ENCODE results near the gene ELL2. TPM values are rescaled to one million over a fixed set of nuclear protein-coding genes. Genes with fewer than 3 reads are reported as not detected.

Gene ELL2
- total RNA-seq, 1 experiment from 2014 or later, result 27.5 TPM

- no CpG with 5 or more reads among the region's 1 CpG for WGBS (ENCODE audit: extremely low coverage, insufficient read length, low lambda C conversion rate)
- Histone ChIP-seq H3K4ac (ENCODE audit: low read depth, low read length) (no peak overlapping the region), H3K18ac (ENCODE audit: insufficient read length, low read depth, low read length) (no peak overlapping the region), H4K8ac (replicated peaks; ENCODE audit: insufficient read length, low read depth, low read length) (no peak overlapping the region), H2BK120ac (ENCODE audit: low read depth, low read length, poor library complexity, severe bottlenecking) (no peak overlapping the region), H2AFZ (ENCODE audit: low read length) (no peak overlapping the region), H2BK12ac (ENCODE audit: insufficient read length, low read depth, low read length) (no peak overlapping the region), H2BK20ac (ENCODE audit: low read depth, low read length, poor library complexity, severe bottlenecking) (no peak overlapping the region), H2BK15ac (ENCODE audit: low read depth, low read length) (no peak overlapping the region), H3K56ac (ENCODE audit: insufficient read length, low read depth, low read length) (no peak overlapping the region), H3K9ac (ENCODE audit: extremely low read depth, insufficient read length, low read length) (no peak overlapping the region), H3K23me2 (ENCODE audit: insufficient read length, low read depth, low read length, poor library complexity, severe bottlenecking) (no peaks in the 10 kb centered on the region), H3K27ac (ENCODE audit: insufficient read length, low read depth, low read length) (no peak overlapping the region), H3K27me3 (ENCODE audit: insufficient read depth, low read length) (no peaks in the 10 kb centered on the region), H2AK5ac (ENCODE audit: insufficient read length, low read length) (no peak overlapping the region), H3K4me1 (ENCODE audit: insufficient read depth, low read length) (no peaks in the 10 kb centered on the region; the same call in 1 of the 2 replicates), H3K79me2 (ENCODE audit: insufficient read depth, low read length) (no peaks in the 10 kb centered on the region), H3K9me3 (ENCODE audit: control insufficient read depth, low read depth, low read length) (no peaks in the 10 kb centered on the region), H3K14ac (ENCODE audit: insufficient read depth, low read length) (no peak overlapping the region), H4K91ac (ENCODE audit: insufficient read length, low read depth, low read length) (no peak overlapping the region), H3K23ac (ENCODE audit: insufficient read length, low read depth, low read length) (no peak overlapping the region), H3T11ph (ENCODE audit: low read length) (no peak overlapping the region), H4K20me1 (ENCODE audit: control insufficient read depth, insufficient read depth, insufficient read length) (no peaks in the 10 kb centered on the region), H3K4me2 (ENCODE audit: insufficient read depth, insufficient read length, low read length) (no peak overlapping the region), H3K79me1 (ENCODE audit: insufficient read depth, low read depth, low read length, poor library complexity, severe bottlenecking) (no peaks in the 10 kb centered on the region), H4K5ac (ENCODE audit: insufficient read length, low read depth, low read length) (no peak overlapping the region), H2BK5ac (ENCODE audit: insufficient read length, low read length) (no peak overlapping the region)
- H3K27ac Mint-ChIP-seq, result peak overlapping the region in 1 of 3 experiments; percentile 79; a peak in 1 of 7 replicates
- H3K36me3 Mint-ChIP-seq (ENCODE audit: insufficient read depth in 1 of 3, low read depth in 3 of 3), result peaks cover 0 to 3% (median 0%) of the 10 kb centered on the region in 3 experiments; a peak in 1 of 7 replicates
- no peak for TF ChIP-seq CTCF (conservative IDR thresholded peaks at IDR 0.05)
- H3K27me3 Mint-ChIP-seq (ENCODE audit: low read depth), result no peaks in the 10 kb centered on the region
- no peak for DNase-seq
- no peak overlapping the region for H3K4me3 Mint-ChIP-seq
- peaks cover 28 to 29% of the 10 kb centered on the region in 2 experiments for H3K4me1 Mint-ChIP-seq
- H3K9me3 Mint-ChIP-seq, result no peaks in the 10 kb centered on the region
Observed at GRCh38 chr5:95938347-95938746, 23.3 kb downstream of the ELL2 start.
